GM23338 (cell line): Measurements from ENCODE around the gene CAV2. TPM values are rescaled to one million over a fixed set of nuclear protein-coding genes. Genes with fewer than 3 reads are reported as not detected.

Experiments
- ATAC-seq: fragments of 200-7000 bp; cut with Tn5 transposase; 3 replicates; pipeline ENCODE4 v1.9.1; 2020
- DNase-seq: peaks from one replicate; pipeline ENCODE4 v3.0.0-alpha.2; 2015; ENCODE audit warnings: low spot score
- H2AFZ ChIP-seq: fragments of 200-600 bp; sonication (generic); 2 replicates; pipeline ENCODE4 v1.8.0; 2016; ENCODE audit warnings: antibody characterized with exemption, mild to moderate bottlenecking, moderate library complexity
- H3F3A ChIP-seq: fragments of 200-600 bp; sonication (generic); replicated peaks from 2 replicates; pipeline ENCODE4 v1.8.0; 2017; ENCODE audit warnings: antibody characterized with exemption, mixed run types, low read depth
- H3K27ac ChIP-seq: fragments of 200-600 bp; sonication (generic); 2 replicates; pipeline ENCODE4 v1.6.1; 2016; ENCODE audit warnings: low read depth
- H3K27me3 ChIP-seq: fragments of 200-600 bp; sonication (generic); 2 replicates; pipeline ENCODE4 v1.8.0; 2016; ENCODE audit warnings: mild to moderate bottlenecking, mixed run types, moderate library complexity; ENCODE audit not compliant: insufficient read depth
- H3K36me3 ChIP-seq: fragments of 200-600 bp; sonication (generic); 2 replicates; pipeline ENCODE4 v1.8.0; 2016; ENCODE audit warnings: mild to moderate bottlenecking; ENCODE audit not compliant: insufficient read depth
- H3K4me1 ChIP-seq: fragments of 200-600 bp; sonication (generic); 2 replicates; pipeline ENCODE4 v1.8.0; 2016; ENCODE audit warnings: mild to moderate bottlenecking, moderate library complexity; ENCODE audit not compliant: insufficient read depth
- H3K4me2 ChIP-seq: fragments of 200-600 bp; sonication (generic); 2 replicates; pipeline ENCODE4 v1.7.1; 2017; ENCODE audit warnings: mixed run types
- H3K4me3 ChIP-seq: fragments of 200-600 bp; sonication (generic); 2 replicates; pipeline ENCODE4 v1.6.1; 2016; ENCODE audit warnings: mixed run types
- H3K79me2 ChIP-seq: fragments of 200-600 bp; sonication (generic); replicated peaks from 2 replicates; pipeline ENCODE4 v1.8.0; 2017; ENCODE audit warnings: mild to moderate bottlenecking; ENCODE audit not compliant: insufficient read depth
- H3K9me2 ChIP-seq: fragments of 200-600 bp; sonication (generic); 2 replicates; pipeline ENCODE4 v1.8.0; 2017; ENCODE audit not compliant: insufficient read depth
- H4K20me1 ChIP-seq: fragments of 200-600 bp; sonication (generic); replicated peaks from 2 replicates; pipeline ENCODE4 v1.8.0; 2017; ENCODE audit warnings: mild to moderate bottlenecking; ENCODE audit not compliant: insufficient read depth
- H3K27ac Mint-ChIP-seq: 2 replicates; pipeline ENCODE4 v1.8.0; 2020; ENCODE audit warnings: inconsistent platforms, mild to moderate bottlenecking, moderate library complexity, mixed read lengths
- H3K27me3 Mint-ChIP-seq: 3 replicates; pipeline ENCODE4 v1.8.0; 2022; ENCODE audit warnings: low read depth, mild to moderate bottlenecking, moderate library complexity, mixed read lengths, inconsistent platforms; ENCODE audit not compliant: insufficient read depth, poor library complexity
- H3K36me3 Mint-ChIP-seq: 3 replicates; pipeline ENCODE4 v1.8.0; 2021; ENCODE audit warnings: low read depth, mild to moderate bottlenecking, inconsistent platforms, moderate library complexity, mixed read lengths
- H3K4me1 Mint-ChIP-seq: 3 replicates; pipeline ENCODE4 v1.8.0; 2020; ENCODE audit warnings: mild to moderate bottlenecking, inconsistent platforms, mixed read lengths
- H3K4me3 Mint-ChIP-seq: 3 replicates; pipeline ENCODE4 v1.8.0; 2021; ENCODE audit warnings: moderate library complexity, mild to moderate bottlenecking, inconsistent platforms, mixed read lengths
- H3K9me3 Mint-ChIP-seq: 3 replicates; pipeline ENCODE4 v1.8.0; 2020; ENCODE audit warnings: moderate library complexity, mild to moderate bottlenecking, inconsistent platforms, mixed read lengths
- CREB1 ChIP-seq: fragments of 250-450 bp; sonication (Bioruptor Pico); IDR thresholded peaks from 2 replicates; pipeline ENCODE4 v1.5.0; 2020; ENCODE audit warnings: low read depth, mild to moderate bottlenecking, moderate library complexity
- JUNB ChIP-seq: IDR thresholded peaks from one replicate; pipeline ENCODE4 v1.6.1; 2016; ENCODE audit warnings: antibody characterized with exemption; ENCODE audit not compliant: unreplicated experiment
- POLR2AphosphoS5 ChIP-seq: IDR thresholded peaks from 2 replicates; pipeline ENCODE4 v1.6.1; 2016; ENCODE audit warnings: antibody characterized with exemption, low read depth
- ZNF114 ChIP-seq: fragments of 250-450 bp; sonication (Bioruptor Pico); IDR thresholded peaks from 2 replicates; pipeline ENCODE4 v1.5.0; 2020; ENCODE audit warnings: mild to moderate bottlenecking, moderate library complexity
- polyA plus RNA-seq: library from polyadenylated mRNA; unstranded; fragments of >200 nt; fragmentation: Nextera tagmentation; extraction: Ambion mirVana; gene quantifications from 2 replicates; pipeline ENCODE4 v1.2.1, GENCODE V29; 2016
- total RNA-seq: library from RNA; depleted of rRNA; stranded (reverse); fragments of >200 nt; shearing (Covaris generic); gene quantifications from 2 replicates; pipeline ENCODE4 v1.2.3, GENCODE V29; 2014
- TF ChIP-seq, protein P1 (sequence below): fragments of 250-450 bp; sonication (Bioruptor Pico); IDR thresholded peaks from 2 replicates; pipeline ENCODE4 v1.5.0; 2020; ENCODE audit warnings: mild to moderate bottlenecking, moderate library complexity

CAV2 gene
- total and polyA plus RNA-seq, 2 experiments from 2014 or later: 4.2 to 6.6 TPM

DNA sequence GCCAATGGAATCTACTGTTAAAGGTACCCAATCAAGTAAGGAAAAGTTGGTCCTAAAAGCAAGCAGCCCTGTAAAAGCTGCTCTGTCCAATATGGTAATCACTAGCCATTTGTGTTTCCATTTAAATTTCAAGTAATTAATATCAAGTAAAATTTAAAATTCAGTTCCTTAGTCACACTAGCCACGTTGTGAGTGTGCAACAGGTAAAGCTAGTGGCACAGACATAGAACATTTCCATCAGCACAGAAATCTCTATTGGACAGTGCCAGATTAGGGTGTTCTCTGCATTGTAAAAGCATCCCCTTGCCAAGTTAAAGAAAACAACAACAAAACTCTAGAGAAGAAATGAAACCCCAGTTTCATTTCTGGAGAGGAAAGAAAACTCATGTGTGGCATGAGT, 29.7 kb downstream of the CAV2 start (continued):
- TF ChIP-seq, protein P1, sequence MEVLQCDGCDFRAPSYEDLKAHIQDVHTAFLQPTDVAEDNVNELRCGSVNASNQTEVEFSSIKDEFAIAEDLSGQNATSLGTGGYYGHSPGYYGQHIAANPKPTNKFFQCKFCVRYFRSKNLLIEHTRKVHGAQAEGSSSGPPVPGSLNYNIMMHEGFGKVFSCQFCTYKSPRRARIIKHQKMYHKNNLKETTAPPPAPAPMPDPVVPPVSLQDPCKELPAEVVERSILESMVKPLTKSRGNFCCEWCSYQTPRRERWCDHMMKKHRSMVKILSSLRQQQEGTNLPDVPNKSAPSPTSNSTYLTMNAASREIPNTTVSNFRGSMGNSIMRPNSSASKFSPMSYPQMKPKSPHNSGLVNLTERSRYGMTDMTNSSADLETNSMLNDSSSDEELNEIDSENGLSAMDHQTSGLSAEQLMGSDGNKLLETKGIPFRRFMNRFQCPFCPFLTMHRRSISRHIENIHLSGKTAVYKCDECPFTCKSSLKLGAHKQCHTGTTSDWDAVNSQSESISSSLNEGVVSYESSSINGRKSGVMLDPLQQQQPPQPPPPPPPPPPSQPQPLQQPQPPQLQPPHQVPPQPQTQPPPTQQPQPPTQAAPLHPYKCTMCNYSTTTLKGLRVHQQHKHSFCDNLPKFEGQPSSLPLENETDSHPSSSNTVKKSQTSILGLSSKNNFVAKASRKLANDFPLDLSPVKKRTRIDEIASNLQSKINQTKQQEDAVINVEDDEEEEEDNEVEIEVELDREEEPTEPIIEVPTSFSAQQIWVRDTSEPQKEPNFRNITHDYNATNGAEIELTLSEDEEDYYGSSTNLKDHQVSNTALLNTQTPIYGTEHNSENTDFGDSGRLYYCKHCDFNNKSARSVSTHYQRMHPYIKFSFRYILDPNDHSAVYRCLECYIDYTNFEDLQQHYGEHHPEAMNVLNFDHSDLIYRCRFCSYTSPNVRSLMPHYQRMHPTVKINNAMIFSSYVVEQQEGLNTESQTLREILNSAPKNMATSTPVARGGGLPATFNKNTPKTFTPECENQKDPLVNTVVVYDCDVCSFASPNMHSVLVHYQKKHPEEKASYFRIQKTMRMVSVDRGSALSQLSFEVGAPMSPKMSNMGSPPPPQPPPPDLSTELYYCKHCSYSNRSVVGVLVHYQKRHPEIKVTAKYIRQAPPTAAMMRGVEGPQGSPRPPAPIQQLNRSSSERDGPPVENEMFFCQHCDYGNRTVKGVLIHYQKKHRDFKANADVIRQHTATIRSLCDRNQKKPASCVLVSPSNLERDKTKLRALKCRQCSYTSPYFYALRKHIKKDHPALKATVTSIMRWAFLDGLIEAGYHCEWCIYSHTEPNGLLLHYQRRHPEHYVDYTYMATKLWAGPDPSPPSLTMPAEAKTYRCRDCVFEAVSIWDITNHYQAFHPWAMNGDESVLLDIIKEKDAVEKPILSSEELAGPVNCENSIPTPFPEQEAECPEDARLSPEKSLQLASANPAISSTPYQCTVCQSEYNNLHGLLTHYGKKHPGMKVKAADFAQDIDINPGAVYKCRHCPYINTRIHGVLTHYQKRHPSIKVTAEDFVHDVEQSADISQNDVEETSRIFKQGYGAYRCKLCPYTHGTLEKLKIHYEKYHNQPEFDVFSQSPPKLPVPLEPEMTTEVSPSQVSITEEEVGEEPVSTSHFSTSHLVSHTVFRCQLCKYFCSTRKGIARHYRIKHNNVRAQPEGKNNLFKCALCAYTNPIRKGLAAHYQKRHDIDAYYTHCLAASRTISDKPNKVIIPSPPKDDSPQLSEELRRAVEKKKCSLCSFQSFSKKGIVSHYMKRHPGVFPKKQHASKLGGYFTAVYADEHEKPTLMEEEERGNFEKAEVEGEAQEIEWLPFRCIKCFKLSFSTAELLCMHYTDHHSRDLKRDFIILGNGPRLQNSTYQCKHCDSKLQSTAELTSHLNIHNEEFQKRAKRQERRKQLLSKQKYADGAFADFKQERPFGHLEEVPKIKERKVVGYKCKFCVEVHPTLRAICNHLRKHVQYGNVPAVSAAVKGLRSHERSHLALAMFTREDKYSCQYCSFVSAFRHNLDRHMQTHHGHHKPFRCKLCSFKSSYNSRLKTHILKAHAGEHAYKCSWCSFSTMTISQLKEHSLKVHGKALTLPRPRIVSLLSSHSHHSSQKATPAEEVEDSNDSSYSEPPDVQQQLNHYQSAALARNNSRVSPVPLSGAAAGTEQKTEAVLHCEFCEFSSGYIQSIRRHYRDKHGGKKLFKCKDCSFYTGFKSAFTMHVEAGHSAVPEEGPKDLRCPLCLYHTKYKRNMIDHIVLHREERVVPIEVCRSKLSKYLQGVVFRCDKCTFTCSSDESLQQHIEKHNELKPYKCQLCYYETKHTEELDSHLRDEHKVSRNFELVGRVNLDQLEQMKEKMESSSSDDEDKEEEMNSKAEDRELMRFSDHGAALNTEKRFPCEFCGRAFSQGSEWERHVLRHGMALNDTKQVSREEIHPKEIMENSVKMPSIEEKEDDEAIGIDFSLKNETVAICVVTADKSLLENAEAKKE (CRISPR knock-in tag): no peak
- TF ChIP-seq POLR2AphosphoS5: no peak

DNA sequence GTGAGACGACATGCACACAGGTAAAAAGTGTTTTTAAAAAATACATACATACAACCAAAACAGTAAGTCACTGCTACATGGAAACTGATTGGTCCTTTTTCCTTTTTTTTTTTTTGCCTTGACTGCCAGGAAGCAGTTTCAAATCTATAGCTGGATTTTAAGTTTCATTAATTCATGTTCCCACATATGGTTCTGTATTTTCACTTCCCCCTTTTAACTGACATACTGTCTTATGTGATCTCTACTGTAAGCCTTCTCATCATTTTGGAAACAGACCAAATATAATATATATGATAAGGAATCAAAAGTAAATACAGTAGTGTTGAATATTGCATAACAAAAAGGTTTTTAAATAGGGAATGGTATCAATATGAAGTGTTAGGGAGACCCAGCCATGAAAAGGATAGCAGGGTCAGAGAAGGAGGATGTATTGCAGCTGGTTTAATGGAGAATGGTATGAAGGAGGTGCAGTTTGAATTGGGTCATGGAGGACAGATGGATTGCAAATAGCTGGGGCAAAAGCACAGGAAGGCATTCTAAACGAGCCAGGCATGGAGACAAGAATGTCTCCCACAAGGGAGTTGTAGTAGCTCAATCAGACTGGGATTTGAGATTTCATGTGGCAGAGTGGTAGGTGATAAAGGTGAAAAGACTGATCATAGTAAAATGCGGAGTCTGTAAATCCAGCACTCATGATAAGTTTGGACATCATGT, 30.7 kb downstream of the CAV2 start:
- Mint-ChIP-seq H3K9me3 (no peaks in the 10 kb centered on the region), H3K4me3 (no peak overlapping the region), H3K27ac (no peak overlapping the region), H3K36me3 (no peaks in the 10 kb centered on the region), H3K4me1 (peaks cover 20% of the 10 kb centered on the region; the same call in 2 of the 3 replicates), H3K27me3 (peaks cover 21% of the 10 kb centered on the region)
- TF ChIP-seq POLR2AphosphoS5: no peak
- no peak for TF ChIP-seq JUNB
- TF ChIP-seq ZNF114 (CRISPR knock-in tag): no peak
- no peak for TF ChIP-seq CREB1 (CRISPR knock-in tag)
- H3K4me1 ChIP-seq: peaks cover 18% of the 10 kb centered on the region
- H3K9me2 ChIP-seq: no peaks in the 10 kb centered on the region
- no peaks in the 10 kb centered on the region for H3F3A ChIP-seq
- no peak overlapping the region for H3K4me3 ChIP-seq
- ATAC-seq (no peak), DNase-seq (no peak)
- H2AFZ ChIP-seq: no peak overlapping the region
- no peak overlapping the region for H3K27ac ChIP-seq
- H3K27me3 ChIP-seq: peaks cover 14% of the 10 kb centered on the region
- no peaks in the 10 kb centered on the region for H3K36me3 ChIP-seq
- H4K20me1 ChIP-seq: no peaks in the 10 kb centered on the region
- no peaks in the 10 kb centered on the region for H3K79me2 ChIP-seq
- H3K4me2 ChIP-seq: no peak overlapping the region
